HG03354 (cell line): Measurements from ENCODE around the gene OR6B1.

Experiments
- ATAC-seq: cut with Tn5 transposase; IDR thresholded peaks from one replicate; pipeline ENCODE4 v1.9.1; 2021; ENCODE audit warnings: mild to moderate bottlenecking; ENCODE audit not compliant: unreplicated experiment, poor library complexity, severe bottlenecking

OR6B1 gene

GRCh38 chr7:144000020-144000419 lies at the start of gene OR6B1:
Gene OR6B1, plus strand, starts transcription at chr7:144000320. Its CDS starts 3,677 bp downstream, at chr7:144003997.
- ATAC-seq: no peak

GRCh38 chr7:143953421-143953820 lies 46.7 kb upstream of the OR6B1 start:
- no peak for ATAC-seq

GRCh38 chr7:143954135-143954534 lies 46.0 kb upstream of the OR6B1 start:
- no peak for ATAC-seq

GRCh38 chr7:143954544-143954943 lies 45.6 kb upstream of the OR6B1 start, which contains the start of gene OR2F1:
Gene OR2F1, plus strand, starts transcription at chr7:143954844. Its CDS starts 5,127 bp downstream, at chr7:143959971.
- ATAC-seq: no peak

GRCh38 chr7:143958781-143959180 lies 41.3 kb upstream of the OR6B1 start:
- ATAC-seq: no peak

GRCh38 chr7:143960813-143961610 lies 39.1 kb upstream of the OR6B1 start:
- no peak for ATAC-seq

- no peak for ATAC-seq
Observed at GRCh38 chr7:143965280-143965679, 34.8 kb upstream of the OR6B1 start.

- ATAC-seq: no peak
Observed at GRCh38 chr7:143967398-143967797, 32.7 kb upstream of the OR6B1 start.

- no peak for ATAC-seq
Observed at GRCh38 chr7:143973870-143974416, 26.2 kb upstream of the OR6B1 start.

- no peak for ATAC-seq
Observed at GRCh38 chr7:143974459-143974858, 25.7 kb upstream of the OR6B1 start.

- ATAC-seq: no peak
Observed at GRCh38 chr7:143975617-143976016, 24.5 kb upstream of the OR6B1 start.

GRCh38 chr7:143978585-143978984 lies 21.5 kb upstream of the OR6B1 start:
- no peak for ATAC-seq

GRCh38 chr7:143979359-143979758 lies 20.8 kb upstream of the OR6B1 start:
- no peak for ATAC-seq

- ATAC-seq: no peak
Observed at GRCh38 chr7:143979998-143980397, 20.1 kb upstream of the OR6B1 start.

- ATAC-seq: no peak
Observed at GRCh38 chr7:143980746-143981510, 19.2 kb upstream of the OR6B1 start.

- ATAC-seq: no peak
Observed at GRCh38 chr7:143983960-143984359, 16.2 kb upstream of the OR6B1 start.

- ATAC-seq: peak; percentile 53
Observed at GRCh38 chr7:143987513-143987912, 12.6 kb upstream of the OR6B1 start.

- no peak for ATAC-seq
Observed at GRCh38 chr7:143988976-143989745, 11.0 kb upstream of the OR6B1 start.

GRCh38 chr7:143992670-143993069 lies 7.5 kb upstream of the OR6B1 start:
- ATAC-seq: no peak

- no peak for ATAC-seq
Observed at GRCh38 chr7:143993924-143994323, 6.2 kb upstream of the OR6B1 start.
